K562 (cell line): Measurements from ENCODE around the gene MEIS2. TPM values are rescaled to one million over a fixed set of nuclear protein-coding genes. Genes with fewer than 3 reads are reported as not detected.

Experiments
- ATAC-seq: fragments of 200-7000 bp; cut with Tn5 transposase; 3 replicates; pipeline ENCODE4 v1.9.1; 2020; ENCODE audit warnings: moderate library complexity
- BruUV-seq: library from RNA; stranded (reverse); fragments of 400-500 nt; replicated peaks from 2 replicates; lab custom pipeline; 2021; lab: Mats Ljungman, UMichigan
- CTCF ChIA-PET: fragments of 300-600 bp; formaldehyde crosslinking; extraction: SDS; loops from one replicate; lab custom pipeline; 2021; ENCODE audit warnings: low intra/inter-chr PET ratio; lab: Yijun Ruan, JAX
- POLR2A ChIA-PET: fragments of 300-600, 350-650 bp; sonication (Branson Sonifier 250); formaldehyde crosslinking; extraction: SDS; loops from one replicate; lab custom pipeline; 2021; ENCODE audit warnings: antibody characterized with exemption, inconsistent platforms; lab: Yijun Ruan, JAX
- DNase-seq, 4 experiments: peaks; one replicate each; pipeline versions ENCODE4 v3.0.0 to v3.0.0-alpha.2; 2011 to 2018; ENCODE audit warnings: low spot score in 3 of 4, mixed read lengths in 3 of 4; ENCODE audit errors: extremely low read depth in 1 of 4
- FAIRE-seq: peaks from 2 replicates; lab custom pipeline; 2011; peaks lifted over from hg19 to GRCh38; lab: Jason Lieb, UNC
- H2AFZ ChIP-seq: 2 replicates; pipeline ENCODE4 v1.6.0; 2011; ENCODE audit warnings: low read depth, low read length, control low read depth, inconsistent platforms
- H3K27ac ChIP-seq: fragments of 200-600 bp; 3 replicates; pipeline ENCODE4 v1.8.0; 2011; ENCODE audit warnings: low read depth, mild to moderate bottlenecking, control low read depth, inconsistent platforms, low read length, moderate library complexity, mixed read lengths; ENCODE audit errors: extremely low read depth
- H3K27me3 ChIP-seq, 2 experiments: fragments of 300-600 bp in 1 of 2; 2 replicates in 1 of 2; 3 replicates in 1 of 2; pipeline versions ENCODE4 v1.6.0 to v1.8.0; 2011; ENCODE audit warnings: inconsistent platforms in 2 of 2, low read length in 2 of 2, mild to moderate bottlenecking in 1 of 2, mixed read lengths in 1 of 2, moderate library complexity in 1 of 2; ENCODE audit not compliant: control insufficient read depth in 2 of 2, insufficient read depth in 2 of 2
- H3K36me3 ChIP-seq: fragments of 300-600 bp; 3 replicates; pipeline ENCODE4 v1.8.0; 2011; ENCODE audit warnings: mild to moderate bottlenecking, low read length, inconsistent platforms; ENCODE audit not compliant: control insufficient read depth, insufficient read depth
- H3K4me1 ChIP-seq, 2 experiments: fragments of 200-600 bp in 1 of 2; replicated peaks in 1 of 2; 2 replicates in 1 of 2; 3 replicates in 1 of 2; pipeline versions ENCODE4 v1.5.1 to v1.8.0; 2011; ENCODE audit warnings: inconsistent platforms in 2 of 2, low read length in 2 of 2, mild to moderate bottlenecking in 1 of 2, mixed read lengths in 1 of 2, moderate library complexity in 1 of 2; ENCODE audit not compliant: control insufficient read depth in 2 of 2, insufficient read depth in 2 of 2
- H3K4me2 ChIP-seq: 2 replicates; pipeline ENCODE4 v1.6.1; 2011; ENCODE audit warnings: low read length, control low read depth, inconsistent platforms, mixed read lengths; ENCODE audit not compliant: insufficient read depth
- H3K4me3 ChIP-seq: fragments of 200-600 bp; sonication (generic), shearing (Covaris generic); 2 replicates; pipeline ENCODE4 v1.5.1; 2016; ENCODE audit warnings: control low read depth, inconsistent platforms
- H3K79me2 ChIP-seq: fragments of 200-600 bp; 3 replicates; pipeline ENCODE4 v1.8.0; 2011; ENCODE audit warnings: low read length, inconsistent platforms; ENCODE audit not compliant: control insufficient read depth, insufficient read depth
- H3K9ac ChIP-seq, 2 experiments: 2 replicates each; pipeline versions ENCODE4 v1.6.0 to v1.6.1; 2011; ENCODE audit warnings: low read depth in 2 of 2, low read length in 2 of 2, control low read depth in 1 of 2, inconsistent platforms in 1 of 2, mild to moderate bottlenecking in 1 of 2, mixed read lengths in 1 of 2; ENCODE audit not compliant: insufficient read depth in 1 of 2
- H3K9me1 ChIP-seq: one replicate; pipeline ENCODE4 v1.6.0; 2011; ENCODE audit warnings: inconsistent platforms, mild to moderate bottlenecking, low read length, moderate library complexity; ENCODE audit not compliant: control insufficient read depth, insufficient read depth
- H3K9me3 ChIP-seq: replicated peaks from 2 replicates; pipeline ENCODE4 v1.5.1; 2011; ENCODE audit warnings: low read depth, low read length, inconsistent platforms; ENCODE audit not compliant: control insufficient read depth, insufficient read depth
- H4K20me1 ChIP-seq: replicated peaks from 2 replicates; pipeline ENCODE4 v1.6.1; 2011; ENCODE audit warnings: low read length, inconsistent platforms, mixed read lengths; ENCODE audit not compliant: control insufficient read depth, insufficient read depth
- ELF1 ChIP-seq: fragments of 200-800 bp; sonication (Bioruptor generic); IDR thresholded peaks from 2 replicates; pipeline ENCODE4 v1.6.1; 2016; ENCODE audit warnings: missing genetic modification characterization, missing compliant biosample characterization
- HDAC8 ChIP-seq: fragments of 450-650 bp; IDR thresholded peaks from 2 replicates; pipeline ENCODE4 v1.6.1; 2016; ENCODE audit warnings: mild to moderate bottlenecking, missing genetic modification characterization, moderate library complexity, missing compliant biosample characterization
- KDM5B ChIP-seq: fragments of 200-600 bp; sonication (generic); IDR thresholded peaks from 2 replicates; pipeline ENCODE4 v1.6.1; 2012; ENCODE audit warnings: low read depth, mild to moderate bottlenecking, moderate library complexity, low read length, control low read depth, inconsistent platforms; ENCODE audit not compliant: insufficient replicate concordance
- NCOA2 ChIP-seq, 2 experiments: fragments of 450-650 bp; IDR thresholded peaks; 2 replicates each; pipeline ENCODE4 v1.6.1; 2018; ENCODE audit warnings: mild to moderate bottlenecking in 2 of 2, moderate library complexity in 1 of 2; ENCODE audit not compliant: partially characterized antibody in 2 of 2
- THRA ChIP-seq: fragments of 450-650 bp; IDR thresholded peaks from 2 replicates; pipeline ENCODE4 v1.6.1; 2017; ENCODE audit warnings: mild to moderate bottlenecking, moderate library complexity
- ZBTB2 ChIP-seq: fragments of 450-650 bp; IDR thresholded peaks from 2 replicates; pipeline ENCODE4 v1.6.1; 2016; ENCODE audit warnings: antibody characterized with exemption
- ZMIZ1 ChIP-seq, 2 experiments: fragments of 150-350 bp in 1 of 2; IDR thresholded peaks; 2 replicates each; pipeline ENCODE4 v1.6.1; 2012 to 2016; ENCODE audit warnings: low read depth in 2 of 2, low read length in 2 of 2, mild to moderate bottlenecking in 1 of 2, moderate library complexity in 1 of 2
- ZNF263 ChIP-seq: sonication (generic); formaldehyde crosslinking; IDR thresholded peaks from 2 replicates; pipeline ENCODE4 v1.8.0; 2022; ENCODE audit warnings: mild to moderate bottlenecking, missing genetic modification reagents, borderline replicate concordance
- WGBS: fragments of 100-300 bp; shearing (Covaris generic); methylation state at CpG from one replicate; pipeline ENCODE4 v1.1.6; 2016; ENCODE audit warnings: low coverage, mixed read lengths; ENCODE audit not compliant: insufficient coverage; ENCODE audit errors: missing lambda C conversion rate; 5-methylcytosine and 5-hydroxymethylcytosine counted together
- in situ Hi-C: fragments of 300-500 bp; cut with MboI; formaldehyde crosslinking; loops from 4 replicates; pipeline ENCODE4 v1.15.0; 2018; ENCODE audit warnings: inconsistent platforms, mixed read lengths
- intact Hi-C: fragments of 100-400 bp; cut with micrococcal nuclease; formaldehyde crosslinking; loops from 2 replicates; pipeline ENCODE4 v1.14.2; 2022
- polyA plus RNA-seq, 8 experiments: library from polyadenylated mRNA; depleted of rRNA in 4 of 8; stranded (reverse) in 5 of 8; unstranded in 3 of 8; fragments of >200 nt; fragmentation: Nextera tagmentation in 2 of 8; fragmentation: Illumina TruSeq in 1 of 8; extraction: Ambion mirVana in 2 of 8; extraction: Trizol in 1 of 8; gene quantifications; 2 replicates each; pipeline versions ENCODE4 v1.2.1 to v1.2.3, GENCODE V29; 2011 to 2014; ENCODE audit warnings: inconsistent platforms in 1 of 8, missing spikeins in 1 of 8
- total RNA-seq, 7 experiments: library from RNA; depleted of rRNA in 6 of 7; stranded (reverse); fragments of >200 nt in 6 of 7; fragmentation: Illumina TruSeq in 2 of 7; extraction: Trizol in 2 of 7; gene quantifications; 2 replicates each; pipeline versions ENCODE4 v1.2.1 to v1.2.3, GENCODE V29; 2011 to 2021; ENCODE audit warnings: low replicate concordance in 1 of 7

The MEIS2 gene
- total and polyA plus RNA-seq, 9 of the 15 experiments (the other 6 are each of a cell fraction or from before 2014, with no cell fraction given), result 7.5 to 64.2 (median 22.3) TPM

GRCh38 chr15:37038716-37039106 is 61.6 kb downstream of the MEIS2 start:
- Histone ChIP-seq H4K20me1 (no peaks in the 10 kb centered on the region), H2AFZ (no peak overlapping the region), H3K4me2 (no peak overlapping the region), H3K9me3 (no peaks in the 10 kb centered on the region)
- intact Hi-C loops, result no loop called here
- no peak for FAIRE-seq
- POLR2A ChIA-PET, result no interaction called here
- TF ChIP-seq ZBTB2 (no peak), ZMIZ1 (IDR thresholded peaks at IDR 0.05; ENCODE audit: low read depth in 2 of 2, low read length in 2 of 2) (no peak), ELF1 (tag) (no peak), THRA (no peak), HDAC8 (tag) (no peak), ZNF263 (CRISPR knock-in tag) (no peak), NCOA2 (IDR thresholded peaks at IDR 0.05; ENCODE audit: partially characterized antibody in 2 of 2) (no peak), KDM5B (no peak)
- TF ChIP-seq, all 486 proteins: peak for 0
- in situ Hi-C loops, result no loop called here
- CTCF ChIA-PET, result no interaction called here
- H3K27ac ChIP-seq, result no peak overlapping the region
- no peak overlapping the region for H3K4me3 ChIP-seq
- no peak overlapping the region for H3K9ac ChIP-seq
- no peaks in the 10 kb centered on the region for H3K4me1 ChIP-seq
- no peaks in the 10 kb centered on the region for H3K27me3 ChIP-seq
- BruUV-seq, result no TSS peak
- ATAC-seq (no peak), DNase-seq (no peak)
- H3K79me2 ChIP-seq, result no peaks in the 10 kb centered on the region
- H3K9me1 ChIP-seq, result no peaks in the 10 kb centered on the region
- H3K36me3 ChIP-seq, result peaks cover 60% of the 10 kb centered on the region
- 93% methylated on average over 7 of the region's 7 CpGs for WGBS
